Spleen (tissue), 11 donors: ENCODE measurements around the gene ERI3. TPM values are rescaled to one million over a fixed set of nuclear protein-coding genes. Genes with fewer than 3 reads are reported as not detected.

ENCODE experiments used
- DNase-seq: peaks from one replicate; pipeline ENCODE4 v3.0.0-alpha.2; 2020
- H3K27ac ChIP-seq, 8 donors: fragments of 200-600 bp; sonication (generic) in 7 of 8; 1 replicate in 4 of 8; 2 replicates in 4 of 8; pipeline versions ENCODE4 v1.5.0 to v1.8.0; 2016 to 2021; ENCODE audit warnings: inconsistent platforms in 4 of 8, mild to moderate bottlenecking in 4 of 8, moderate library complexity in 1 of 8
- H3K27me3 ChIP-seq, 7 donors: fragments of 200-600 bp; sonication (generic) in 6 of 7; replicated peaks in 1 of 7; 1 replicate in 4 of 7; 2 replicates in 3 of 7; pipeline versions ENCODE4 v1.5.0 to v1.8.0; 2016 to 2021; ENCODE audit warnings: inconsistent platforms in 3 of 7, mild to moderate bottlenecking in 1 of 7
- H3K36me3 ChIP-seq, 6 donors: fragments of 200-600 bp; sonication (generic) in 5 of 6; 1 replicate in 4 of 6; 2 replicates in 2 of 6; pipeline versions ENCODE4 v1.5.0 to v1.8.0; 2016 to 2021; ENCODE audit warnings: inconsistent platforms in 2 of 6
- H3K4me1 ChIP-seq, 6 donors: fragments of 200-600 bp; sonication (generic) in 5 of 6; 1 replicate in 3 of 6; 2 replicates in 3 of 6; pipeline versions ENCODE4 v1.5.0 to v1.8.0; 2016 to 2021; ENCODE audit warnings: inconsistent platforms in 3 of 6
- H3K4me3 ChIP-seq, 8 donors: fragments of 200-600 bp; sonication (generic) in 7 of 8; 1 replicate in 4 of 8; 2 replicates in 4 of 8; pipeline versions ENCODE4 v1.5.0 to v1.8.0; 2016 to 2021; ENCODE audit warnings: inconsistent platforms in 4 of 8, mild to moderate bottlenecking in 4 of 8, moderate library complexity in 2 of 8
- H3K9me3 ChIP-seq, 8 donors: fragments of 200-600 bp; sonication (generic) in 7 of 8; 1 replicate in 4 of 8; 2 replicates in 4 of 8; pipeline versions ENCODE4 v1.5.0 to v1.8.0; 2016 to 2021; ENCODE audit warnings: inconsistent platforms in 4 of 8
- POLR2A ChIP-seq, 3 donors: fragments of 450-650 bp; IDR thresholded peaks; one replicate each; pipeline ENCODE4 v1.5.1; 2017; ENCODE audit warnings: antibody characterized with exemption in 3 of 3, mild to moderate bottlenecking in 1 of 3
- POLR2AphosphoS5 ChIP-seq, 3 donors: sonication (generic); formaldehyde crosslinking; IDR thresholded peaks; one replicate each; pipeline ENCODE4 v1.5.1; 2017; ENCODE audit warnings: antibody characterized with exemption in 3 of 3
- WGBS, 5 donors: extraction: QIAGEN DNeasy Blood & Tissue Kit in 3 of 5; methylation state at CpG; one replicate each; pipeline versions ENCODE4 v1.1.5 to v1.1.7; 2013 to 2018; 5-methylcytosine and 5-hydroxymethylcytosine counted together
- intact Hi-C: fragments of 100-400 bp; cut with DNase I; formaldehyde crosslinking; loops from one replicate; pipeline ENCODE4 v1.15.0; 2023; ENCODE audit warnings: low total_unique reads
- polyA plus RNA-seq, 3 donors: library from polyadenylated mRNA; stranded (reverse); fragments of 200-250 nt; gene quantifications; one replicate each; pipeline ENCODE4 v1.2.1, GENCODE V29; 2013
- total RNA-seq, 7 donors: library from RNA; depleted of rRNA in 3 of 7; stranded (reverse); fragments of >200 nt in 3 of 7; fragmentation: NEBNext Ultra II Directional in 4 of 7; extraction: Animal tissue kit (Norgen Biotek cat#: 25700) in 4 of 7; gene quantifications; one replicate each; pipeline versions ENCODE4 v1.1.0 to v1.2.1, GENCODE V29; 2016 to 2021
- TF ChIP-seq, protein P1 (sequence below), 11 experiments: fragments of 200-600 bp in 7 of 11; fragments of 450-650 bp in 4 of 11; sonication (generic) in 4 of 11; IDR thresholded peaks in 8 of 11; conservative IDR thresholded peaks in 3 of 11; 1 replicate in 7 of 11; 2 replicates in 4 of 11; pipeline versions ENCODE4 v1.4.0 to v1.8.0; 2016 to 2021; ENCODE audit warnings: antibody characterized with exemption in 11 of 11, inconsistent platforms in 4 of 11, mild to moderate bottlenecking in 1 of 11
- donor health status: healthy with polysubstance abuse.
- donor health status: DM: no; HTN: no; CAD: no; lungs with moderate emphysema.
- donor health status: DM: no; HTN: no; CAD: no.
- donor health status: Bipolar disorder and iron deficiency.
- donor health status: healthy.
- donor health status: DM: no; HTN: no; CAD: no.
- donor health status: DM: yes; HTN: yes; CAD: no.

Gene ERI3
- total and polyA plus RNA-seq, 10 donors, result 20.1 to 41.1 (median 27.3) TPM

DNA sequence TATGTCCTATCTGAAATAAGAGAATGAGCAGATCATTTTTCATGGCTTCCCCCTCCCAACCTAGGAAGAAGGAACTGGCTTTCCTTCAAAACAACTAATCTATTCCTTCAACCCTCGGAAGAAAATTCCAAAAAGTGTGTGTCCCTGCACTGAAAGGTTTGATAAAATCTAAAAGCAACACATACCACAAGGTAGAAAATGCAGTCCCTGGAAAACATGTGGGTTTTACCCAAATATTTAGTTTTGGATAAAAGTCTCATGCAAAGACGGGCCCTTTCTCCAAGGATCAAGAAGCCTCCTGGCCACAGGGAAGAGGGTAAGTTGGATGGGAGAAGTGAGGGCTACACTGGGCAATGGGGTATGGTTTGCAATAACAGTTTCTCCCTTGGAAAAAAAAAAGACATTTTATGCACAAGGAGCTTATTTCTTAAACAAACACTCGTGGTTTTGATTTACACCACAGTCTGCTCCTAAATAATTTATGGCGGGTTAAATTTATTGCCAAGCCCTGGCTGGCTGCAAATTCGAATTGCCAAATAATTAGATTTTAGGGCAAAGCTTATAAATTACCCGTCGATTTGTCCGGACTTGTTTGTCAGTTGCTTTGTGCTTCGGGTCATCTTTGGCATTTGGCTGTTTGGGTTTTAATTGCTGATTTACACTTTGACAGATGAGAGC is 28.9 kb downstream of the ERI3 start:
- intact Hi-C loops, result no loop called here
- no peak for DNase-seq
- no peak overlapping the region for H3K27ac ChIP-seq
- WGBS, 5 donors, result 88 to 93% (median 89%) methylated on average over 9 of the region's 9 CpGs
- no peaks in the 10 kb centered on the region for H3K4me1 ChIP-seq
- no peak for TF ChIP-seq POLR2A (IDR thresholded peaks at IDR 0.05)
- TF ChIP-seq, protein P1, sequence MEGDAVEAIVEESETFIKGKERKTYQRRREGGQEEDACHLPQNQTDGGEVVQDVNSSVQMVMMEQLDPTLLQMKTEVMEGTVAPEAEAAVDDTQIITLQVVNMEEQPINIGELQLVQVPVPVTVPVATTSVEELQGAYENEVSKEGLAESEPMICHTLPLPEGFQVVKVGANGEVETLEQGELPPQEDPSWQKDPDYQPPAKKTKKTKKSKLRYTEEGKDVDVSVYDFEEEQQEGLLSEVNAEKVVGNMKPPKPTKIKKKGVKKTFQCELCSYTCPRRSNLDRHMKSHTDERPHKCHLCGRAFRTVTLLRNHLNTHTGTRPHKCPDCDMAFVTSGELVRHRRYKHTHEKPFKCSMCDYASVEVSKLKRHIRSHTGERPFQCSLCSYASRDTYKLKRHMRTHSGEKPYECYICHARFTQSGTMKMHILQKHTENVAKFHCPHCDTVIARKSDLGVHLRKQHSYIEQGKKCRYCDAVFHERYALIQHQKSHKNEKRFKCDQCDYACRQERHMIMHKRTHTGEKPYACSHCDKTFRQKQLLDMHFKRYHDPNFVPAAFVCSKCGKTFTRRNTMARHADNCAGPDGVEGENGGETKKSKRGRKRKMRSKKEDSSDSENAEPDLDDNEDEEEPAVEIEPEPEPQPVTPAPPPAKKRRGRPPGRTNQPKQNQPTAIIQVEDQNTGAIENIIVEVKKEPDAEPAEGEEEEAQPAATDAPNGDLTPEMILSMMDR (IDR thresholded peaks at IDR 0.05 in 8 of 11, conservative IDR thresholded peaks at IDR 0.05 in 3 of 11), result no peak
- no peak for TF ChIP-seq POLR2AphosphoS5 (IDR thresholded peaks at IDR 0.05)
- no peaks in the 10 kb centered on the region for H3K27me3 ChIP-seq
- H3K36me3 ChIP-seq, result peaks cover 0 to 51% (median 0%) of the 10 kb centered on the region in 6 donors
- H3K9me3 ChIP-seq, result no peaks in the 10 kb centered on the region
- H3K4me3 ChIP-seq, result no peak overlapping the region

DNA sequence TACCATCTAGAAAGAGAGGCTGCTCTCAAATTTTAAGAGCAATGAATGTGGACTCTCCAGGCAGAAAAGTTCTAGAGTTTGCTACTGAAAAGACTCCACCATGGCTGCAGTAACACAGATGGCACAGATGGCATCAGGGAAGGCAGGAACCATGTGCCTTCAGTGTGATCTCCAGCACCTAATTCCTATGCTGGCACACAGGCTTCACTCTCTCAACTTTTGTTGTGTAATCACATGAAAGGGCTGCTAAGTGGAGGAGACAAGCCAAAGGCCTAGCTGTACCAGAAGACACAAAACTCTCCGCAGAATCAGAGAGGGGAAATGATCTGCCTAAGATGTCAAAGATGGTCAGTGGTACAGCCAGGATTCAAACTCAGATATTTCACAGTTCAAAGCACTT is 31.1 kb downstream of the ERI3 start:
- DNase-seq, result no peak
- Histone ChIP-seq H3K4me3 (no peak overlapping the region), H3K9me3 (no peaks in the 10 kb centered on the region), H3K27me3 (no peaks in the 10 kb centered on the region), H3K4me1 (peaks cover 0 to under 1% (median 0%) of the 10 kb centered on the region in 6 donors), H3K36me3 (peaks cover 0 to 61% (median 9%) of the 10 kb centered on the region in 6 donors), H3K27ac (no peak overlapping the region)
- intact Hi-C loops, result no loop called here
- 89 to 100% (median 95%) methylated on average over 1 of the region's 1 CpG for WGBS, 5 donors
- TF ChIP-seq, protein P1 (IDR thresholded peaks at IDR 0.05 in 8 of 11, conservative IDR thresholded peaks at IDR 0.05 in 3 of 11), result no peak
- TF ChIP-seq POLR2AphosphoS5 (IDR thresholded peaks at IDR 0.05) (no peak), POLR2A (IDR thresholded peaks at IDR 0.05) (no peak)

DNA sequence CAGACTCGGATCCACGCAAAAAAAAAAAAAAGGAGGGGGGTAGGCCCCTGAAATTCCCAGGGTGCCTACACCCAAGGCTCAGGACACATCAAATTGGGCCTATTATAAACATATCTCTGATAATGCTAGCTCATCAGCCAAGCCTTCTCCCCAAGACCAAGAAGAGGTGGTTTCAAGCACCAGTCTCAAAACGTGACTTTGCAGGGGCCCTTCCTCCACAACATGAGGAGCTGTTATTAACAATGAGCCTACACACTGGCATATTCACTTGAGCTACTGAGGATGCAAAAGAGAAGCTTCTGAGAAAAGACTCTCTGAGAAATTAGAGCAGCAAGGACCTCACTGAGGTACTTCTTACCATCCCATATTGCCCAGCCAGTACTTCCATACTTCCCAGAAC is 32.7 kb downstream of the ERI3 start:
- Histone ChIP-seq H3K27me3 (no peaks in the 10 kb centered on the region), H3K36me3 (peaks cover 0 to 68% (median 19%) of the 10 kb centered on the region in 6 donors), H3K4me3 (no peak overlapping the region), H3K27ac (no peak overlapping the region), H3K9me3 (no peaks in the 10 kb centered on the region), H3K4me1 (peaks cover 0 to 10% (median 2%) of the 10 kb centered on the region in 6 donors)
- 86 to 95% (median 88%) methylated on average over 3 of the region's 3 CpGs for WGBS, 5 donors
- no peak for DNase-seq
- TF ChIP-seq POLR2AphosphoS5 (IDR thresholded peaks at IDR 0.05), result no peak
- no peak for TF ChIP-seq POLR2A (IDR thresholded peaks at IDR 0.05)
- TF ChIP-seq, protein P1 (IDR thresholded peaks at IDR 0.05 in 8 of 11, conservative IDR thresholded peaks at IDR 0.05 in 3 of 11), result no peak
- intact Hi-C loops, result no loop called here

DNA sequence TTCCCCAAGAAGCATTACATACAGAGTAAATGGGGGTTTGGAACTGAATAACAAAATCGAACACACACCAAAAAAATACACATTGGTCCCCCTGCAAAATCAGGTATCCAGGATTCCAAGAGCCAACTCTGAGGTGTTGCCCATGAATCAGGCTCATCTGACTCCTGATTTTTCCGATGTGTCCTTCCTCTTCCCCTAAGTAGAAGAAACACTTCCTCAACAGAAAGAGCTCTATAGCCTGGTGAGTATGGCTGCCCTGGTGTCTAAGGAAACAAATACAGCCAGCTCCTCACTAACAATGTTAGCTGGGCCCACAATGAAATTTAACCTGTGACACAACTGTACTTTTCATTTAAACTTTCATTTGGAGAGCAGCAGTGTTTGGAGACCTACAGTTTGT is 33.6 kb downstream of the ERI3 start:
- intact Hi-C loops, result no loop called here
- WGBS, 5 donors, result 85 to 96% (median 86%) methylated on average over 2 of the region's 2 CpGs
- H3K9me3 ChIP-seq, result no peaks in the 10 kb centered on the region
- H3K4me3 ChIP-seq, result no peak overlapping the region
- peaks cover 0 to 69% (median 27%) of the 10 kb centered on the region in 6 donors for H3K36me3 ChIP-seq
- H3K4me1 ChIP-seq, result peaks cover 0 to 10% (median 2%) of the 10 kb centered on the region in 6 donors
- no peak for TF ChIP-seq POLR2AphosphoS5 (IDR thresholded peaks at IDR 0.05)
- TF ChIP-seq, protein P1 (IDR thresholded peaks at IDR 0.05 in 8 of 11, conservative IDR thresholded peaks at IDR 0.05 in 3 of 11), result no peak
- no peak for TF ChIP-seq POLR2A (IDR thresholded peaks at IDR 0.05)
- H3K27me3 ChIP-seq, result no peaks in the 10 kb centered on the region
- no peak for DNase-seq
- H3K27ac ChIP-seq, result no peak overlapping the region
